ENCODE data around the gene CNBD2. TPM values are rescaled to one million over a fixed set of nuclear protein-coding genes. Genes with fewer than 3 reads are reported as not detected.
"Not testable (repeated sequence)": the region's sequence is repeated elsewhere in the genome, so short reads cannot be mapped to it uniquely, and the experiment has no call there.

CNBD2 gene
- total RNA-seq, 2 experiments from 2014 or later = 3.4 to 3.6 TPM

DNA sequence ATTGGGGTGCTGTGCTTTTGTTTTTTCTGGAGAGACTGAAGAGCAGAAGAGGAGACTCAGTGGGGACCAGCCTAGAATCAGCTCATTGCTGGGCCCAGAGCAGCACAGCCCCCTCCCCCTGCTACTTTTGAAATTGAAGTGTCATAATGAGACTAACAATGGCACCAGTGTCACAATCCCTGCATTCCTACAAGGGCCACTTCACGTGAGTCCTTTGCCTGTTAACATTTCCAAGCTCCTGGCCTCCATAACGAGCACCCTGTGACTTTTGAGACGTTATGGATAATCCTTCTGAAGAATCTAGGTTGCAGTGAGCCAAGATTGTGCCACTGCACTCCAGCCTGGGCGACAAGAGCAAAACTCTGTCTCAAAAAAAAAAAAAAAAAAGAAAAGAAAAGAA lies 41.7 kb downstream of the CNBD2 start:
- CTCF ChIA-PET = no interaction called here
- POLR2A ChIA-PET = no interaction called here

DNA sequence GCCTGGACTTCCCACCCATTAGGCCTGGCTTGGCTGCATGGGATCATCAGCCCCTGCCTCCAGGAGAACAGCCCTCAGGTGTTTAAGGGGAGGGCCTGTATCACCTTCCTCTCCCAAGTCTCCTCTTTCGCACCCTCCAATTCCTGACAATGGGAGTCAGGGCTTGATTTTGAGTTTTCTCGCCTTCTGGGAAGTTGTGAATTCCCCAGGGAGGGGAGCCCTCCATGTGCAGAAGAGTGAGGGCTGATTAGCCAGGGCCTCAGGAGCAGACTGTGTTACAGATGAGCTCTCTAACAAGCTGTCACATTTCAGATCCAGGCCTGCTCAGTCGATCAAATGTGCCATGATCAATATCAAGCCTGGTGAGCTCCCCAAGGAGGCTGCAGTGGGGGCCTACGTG lies 42.4 kb downstream of the CNBD2 start:
- ChIA-PET CTCF (interaction anchor here (0.5 kb wide), 1 partner anchor 403 kb away, joined by 4 read pairs; no protein-coding TSS in a partner anchor), POLR2A (no interaction called here)

DNA sequence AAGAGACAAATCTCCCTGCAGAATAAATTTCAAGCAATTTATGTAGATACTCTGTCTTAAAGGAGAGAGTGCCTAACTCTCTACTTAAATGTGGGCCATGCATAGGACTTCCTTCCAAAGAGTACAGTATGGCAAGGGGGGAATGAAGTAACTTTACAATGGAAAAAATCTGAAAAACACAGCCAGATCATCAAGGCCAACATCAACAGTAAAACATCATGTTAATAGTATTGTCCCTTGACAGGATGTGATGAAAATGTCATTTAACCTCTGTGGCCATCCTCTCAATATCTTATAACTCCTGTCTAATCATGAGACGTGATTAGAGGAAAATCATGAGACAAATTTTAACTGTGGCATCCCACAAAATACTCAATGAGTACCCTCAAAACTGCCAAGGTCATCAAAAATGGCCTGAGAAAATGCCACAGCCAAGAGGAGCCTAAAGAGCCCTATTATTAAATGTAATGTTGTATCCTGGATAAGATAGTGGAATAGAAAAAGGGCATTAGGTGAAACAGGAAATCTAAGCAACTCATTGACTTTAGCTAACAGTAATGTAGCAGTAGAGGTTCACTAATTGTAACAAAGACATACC lies 47.5 kb downstream of the CNBD2 start:
- POLR2A ChIA-PET = no interaction called here
- CTCF ChIA-PET = no interaction called here

DNA sequence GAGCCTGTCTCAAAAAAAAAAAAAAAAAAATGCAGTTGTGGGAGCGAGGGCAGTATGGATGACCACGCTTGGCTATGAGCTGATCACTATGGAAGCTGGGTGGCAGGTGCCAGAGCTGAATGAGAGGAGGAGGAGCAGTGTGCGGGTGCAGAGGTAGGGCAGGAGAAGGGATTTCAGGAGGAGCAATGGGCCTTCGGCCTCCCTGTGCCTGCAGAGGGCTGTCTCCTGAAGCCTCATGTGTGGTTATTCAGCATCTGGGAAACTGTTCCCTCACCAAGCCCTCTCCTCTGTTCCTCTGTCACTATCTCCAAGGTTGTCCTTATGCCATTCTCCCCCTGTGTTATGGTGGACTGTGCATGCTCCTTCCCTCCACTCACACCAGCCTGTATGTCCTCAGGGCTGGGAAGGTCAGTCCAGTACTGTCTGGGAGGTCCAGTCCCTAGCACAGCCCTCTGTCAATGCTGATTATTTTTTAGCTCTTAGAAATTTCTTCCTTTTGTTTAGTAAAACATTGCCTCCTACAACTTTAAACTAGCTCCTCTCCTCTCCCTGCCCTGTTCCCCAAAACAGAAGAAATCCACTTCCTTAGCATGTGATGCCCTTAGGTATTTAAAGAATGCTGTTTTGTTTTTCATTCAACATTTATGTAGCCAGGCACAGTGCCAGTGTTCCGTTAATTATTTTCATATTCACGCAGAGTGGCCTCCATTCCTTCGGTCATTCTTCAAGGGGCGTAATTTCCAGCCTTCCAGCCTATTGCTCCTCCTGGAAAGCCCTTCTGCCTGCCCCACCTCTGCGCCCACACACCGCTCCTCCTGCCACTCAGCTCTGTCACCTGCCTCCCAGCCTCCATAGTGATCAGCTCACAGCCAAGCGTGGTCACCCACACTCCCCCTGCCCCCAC lies 48.9 kb downstream of the CNBD2 start:
- ChIA-PET POLR2A (no interaction called here), CTCF (interaction anchor here (0.7 kb wide), 1 partner anchor 120 kb away, joined by 4 read pairs; no protein-coding TSS in a partner anchor)

DNA sequence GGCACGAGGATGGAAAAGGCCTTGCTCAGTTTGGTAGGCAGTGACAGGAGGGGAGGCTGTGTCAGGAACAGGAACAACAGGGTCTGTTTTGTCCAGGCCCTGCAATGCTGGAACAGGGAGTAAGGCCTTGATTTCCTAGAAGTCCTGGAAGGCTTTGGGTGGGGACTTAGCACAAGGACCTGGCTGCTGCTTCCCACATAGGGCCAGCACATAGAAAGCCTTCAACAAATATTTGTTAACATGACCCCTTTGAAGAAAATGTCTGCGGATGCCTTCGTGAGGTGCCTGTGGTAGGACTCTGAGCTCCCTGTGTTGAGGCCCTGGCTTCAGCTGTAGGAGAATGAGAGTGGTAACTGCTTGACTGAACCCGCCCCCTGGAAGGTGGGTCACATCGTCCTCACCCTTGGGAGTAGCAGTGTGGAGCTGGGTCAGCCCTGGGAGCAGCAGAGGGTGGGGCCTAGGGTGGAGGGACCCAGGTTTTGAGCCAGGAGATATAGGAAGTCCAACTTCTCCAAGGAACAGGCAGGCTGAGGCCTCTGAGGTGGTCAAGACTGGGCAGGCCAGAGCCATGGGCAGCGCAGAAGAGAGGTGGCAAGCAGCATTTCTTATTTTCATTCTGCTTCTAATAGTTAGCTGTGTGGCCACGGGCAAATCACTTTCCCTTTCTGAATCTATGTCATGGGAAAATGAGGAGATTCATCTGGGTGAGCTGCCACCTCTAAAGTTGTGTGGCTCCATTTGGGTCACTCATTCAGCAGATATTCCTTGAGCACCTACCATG lies 50.0 kb downstream of the CNBD2 start:
- POLR2A ChIA-PET = no interaction called here
- CTCF ChIA-PET = no interaction called here

DNA sequence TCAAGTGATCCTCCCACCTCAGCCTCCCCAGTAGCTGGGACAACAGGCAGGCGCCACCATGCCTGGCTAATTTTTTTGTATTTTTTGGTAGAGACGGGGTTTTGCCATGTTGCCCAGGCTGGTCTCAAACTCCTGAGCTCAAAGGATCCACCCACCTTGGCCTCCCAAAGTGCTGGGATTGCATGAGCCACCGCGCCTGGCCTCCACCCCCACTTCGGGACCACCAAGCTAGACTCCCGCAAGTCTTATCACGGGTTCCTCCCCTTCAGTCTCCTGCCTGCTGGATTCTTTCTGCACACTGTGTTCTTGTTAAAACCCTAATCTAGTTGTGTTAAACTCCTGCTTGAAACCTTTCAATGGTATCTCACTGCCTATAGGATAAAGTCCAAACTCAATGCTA lies 57.7 kb downstream of the CNBD2 start:
- CTCF ChIA-PET, POLR2A ChIA-PET: not testable (repeated sequence)

DNA sequence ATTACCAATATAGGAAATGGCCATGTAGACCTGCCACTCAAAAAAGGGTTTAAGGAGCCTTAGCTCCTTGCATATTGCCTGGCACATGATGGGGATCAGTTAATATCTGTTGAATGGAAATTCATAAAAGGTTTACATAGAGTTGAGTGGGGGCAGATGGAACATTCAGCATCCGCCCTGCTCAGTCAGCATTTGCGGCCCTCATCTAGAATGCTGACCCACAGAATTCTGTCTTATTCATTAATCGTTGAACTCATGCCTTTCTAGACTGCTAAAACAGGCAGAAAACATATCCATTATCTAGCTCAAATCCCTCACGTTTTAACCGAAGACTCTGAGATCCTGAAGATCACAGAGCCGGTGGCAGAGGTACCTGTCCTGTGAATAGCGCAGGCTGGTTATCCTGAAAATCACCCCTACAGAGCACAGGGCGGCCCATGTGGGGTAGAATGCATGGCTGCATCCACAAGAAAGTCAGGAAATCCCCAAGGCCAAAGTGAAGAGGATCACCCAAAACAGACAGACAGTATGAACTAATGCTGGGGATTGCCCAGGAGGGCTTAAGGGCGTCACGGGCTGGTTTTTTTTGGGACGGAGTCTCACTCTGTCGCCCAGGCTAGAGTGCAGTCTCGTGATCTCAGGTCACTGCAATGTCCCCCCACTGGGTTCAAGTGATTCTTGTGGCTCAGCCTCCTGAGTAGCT lies 59.9 kb downstream of the CNBD2 start:
- ChIA-PET POLR2A (no interaction called here), CTCF (interaction anchor here (0.6 kb wide), 1 partner anchor 76 kb away, joined by 3 read pairs; no protein-coding TSS in a partner anchor)

DNA sequence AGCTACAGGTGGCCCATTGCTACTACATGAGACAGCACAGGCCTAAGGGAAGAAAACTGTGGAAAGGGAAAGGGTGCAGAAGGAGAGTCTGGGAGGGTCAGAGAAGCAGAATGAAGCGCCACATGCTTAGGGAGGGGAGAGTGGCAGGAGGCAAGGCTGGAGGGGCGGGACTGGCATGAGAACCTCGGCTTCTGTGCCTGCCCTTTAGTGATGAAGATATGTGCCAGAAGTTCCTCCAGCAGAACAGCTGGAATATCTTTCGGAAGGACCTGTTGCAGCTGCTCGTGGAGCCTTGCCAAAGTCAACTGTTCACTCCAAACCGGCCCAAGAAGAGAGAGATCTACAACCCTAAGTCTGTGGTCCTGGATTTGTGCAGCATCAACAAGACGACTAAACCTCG lies 61.8 kb downstream of the CNBD2 start:
- ChIA-PET POLR2A (no interaction called here), CTCF (no interaction called here)

DNA sequence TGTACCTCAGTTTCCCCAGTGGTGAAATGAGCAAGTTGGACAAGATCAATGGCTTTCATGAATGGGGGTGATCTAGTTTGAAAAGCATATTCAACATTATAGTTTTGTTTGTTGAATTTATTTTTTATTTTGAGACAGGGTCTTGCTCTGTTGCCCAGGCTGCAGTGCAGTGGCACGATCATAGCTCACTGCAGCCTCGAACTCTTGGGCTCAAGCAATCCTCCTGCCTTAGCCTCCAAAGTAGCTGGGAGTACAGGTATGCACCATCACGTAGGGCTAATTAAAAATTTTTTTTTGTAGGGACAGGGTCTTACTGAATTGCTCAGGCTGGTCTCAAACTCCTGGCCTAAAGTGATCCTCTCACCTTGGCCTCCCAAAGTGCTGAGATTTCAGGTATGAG lies 63.4 kb downstream of the CNBD2 start:
- POLR2A ChIA-PET = no interaction called here
- CTCF ChIA-PET = interaction anchor here (1.5 kb wide), 1 partner anchor 39 kb away, joined by 4 read pairs; no protein-coding TSS in a partner anchor

DNA sequence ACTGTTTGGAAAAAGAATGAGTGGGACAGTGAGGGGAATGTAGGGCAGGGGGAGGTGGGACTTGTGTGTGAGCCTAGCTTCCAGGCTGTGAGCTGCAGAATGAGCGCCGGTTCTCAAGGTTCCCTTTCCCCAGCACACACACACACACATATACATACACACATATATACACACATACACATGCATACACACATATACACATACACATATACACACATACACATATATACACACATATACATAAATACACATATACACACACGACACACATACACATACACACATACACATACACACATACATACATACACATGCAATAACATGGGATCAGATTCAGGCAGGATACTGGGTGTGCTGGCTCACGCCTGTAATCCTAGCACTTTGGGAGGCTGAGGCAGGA lies 66.5 kb downstream of the CNBD2 start:
- ChIA-PET POLR2A (no interaction called here), CTCF (no interaction called here)

DNA sequence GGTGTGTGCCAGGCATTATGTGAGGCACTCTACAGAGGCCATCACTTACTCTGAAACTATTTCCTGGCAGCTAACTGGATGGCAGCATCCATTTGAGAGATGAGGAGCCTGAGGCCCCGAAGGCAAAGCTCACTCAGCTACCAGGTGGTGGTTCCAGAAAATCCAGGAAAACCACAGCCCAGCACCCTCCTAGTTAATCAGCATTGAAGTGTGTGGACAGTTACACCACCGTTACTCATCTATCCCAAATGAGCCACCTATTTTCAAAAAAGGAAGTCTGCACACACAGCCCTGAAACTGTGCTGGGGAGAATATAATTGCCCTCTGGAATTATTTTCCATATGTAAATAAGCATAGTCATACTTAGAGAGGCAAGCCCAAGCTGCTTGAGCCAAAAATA lies 67.4 kb downstream of the CNBD2 start:
- ChIA-PET POLR2A (no interaction called here), CTCF (interaction anchor here (0.7 kb wide), 1 partner anchor 1658 kb away, joined by 3 read pairs; the partner anchor contains the start of gene CTNNBL1)

DNA sequence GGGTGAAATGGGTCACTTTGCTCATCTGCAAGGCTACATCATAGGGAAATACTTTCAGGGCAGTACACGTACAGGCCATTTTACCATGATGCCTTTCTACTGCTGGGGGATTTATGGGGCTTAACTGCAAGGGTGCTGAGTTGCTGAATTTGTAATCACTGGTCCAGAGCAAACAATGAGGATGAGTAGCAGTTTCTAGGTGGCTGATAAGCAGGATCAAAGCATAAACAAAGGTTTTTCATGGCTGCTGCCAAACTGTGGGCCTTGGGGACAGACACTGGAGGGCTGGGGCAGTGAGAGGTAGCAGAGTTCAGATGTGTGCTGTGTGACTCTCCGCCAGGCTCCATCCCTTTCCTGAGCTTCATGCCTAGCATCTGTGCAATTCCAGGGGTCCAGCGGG lies 68.3 kb downstream of the CNBD2 start:
- CTCF ChIA-PET = no interaction called here
- POLR2A ChIA-PET = no interaction called here

DNA sequence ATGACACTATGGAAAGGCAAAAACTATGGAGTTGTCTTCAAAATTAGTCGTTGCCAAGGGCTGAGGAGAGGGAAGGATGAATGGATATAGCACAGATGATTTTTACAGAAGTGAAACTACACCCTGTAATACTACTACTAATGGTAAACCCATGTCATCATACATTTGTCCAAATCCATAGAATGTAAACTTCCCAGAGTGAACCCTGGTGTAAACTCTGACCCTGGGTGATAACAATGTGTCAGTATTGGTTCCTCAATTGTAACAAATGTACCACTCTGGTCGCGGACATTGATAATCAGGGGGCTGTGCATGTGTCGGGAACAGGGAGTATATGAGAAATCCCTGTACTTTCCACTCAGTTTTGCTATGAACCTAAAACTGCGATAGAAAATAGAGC lies 72.2 kb downstream of the CNBD2 start:
- POLR2A ChIA-PET = no interaction called here
- CTCF ChIA-PET = interaction anchor here (0.7 kb wide), 1 partner anchor 93 kb away, joined by 3 read pairs; no protein-coding TSS in a partner anchor

DNA sequence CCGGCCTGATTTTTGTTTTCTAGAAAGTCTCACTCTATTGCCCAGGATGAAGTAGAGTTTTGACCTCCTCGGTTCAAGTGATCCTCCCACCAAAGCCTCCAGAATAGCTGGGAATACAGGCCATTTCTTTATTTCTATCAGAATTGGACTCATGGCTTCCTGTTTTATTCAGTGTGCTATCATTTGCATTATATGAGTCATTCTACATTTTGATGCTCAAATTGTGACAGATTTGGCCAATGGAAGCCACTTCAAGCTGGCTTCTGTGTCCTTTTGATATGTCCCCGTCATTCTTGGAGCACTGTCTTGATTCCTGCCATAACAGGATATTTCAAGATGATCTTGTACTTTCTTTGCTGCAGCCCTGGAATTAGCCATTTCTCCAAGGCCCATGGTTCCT lies 75.1 kb downstream of the CNBD2 start:
- ChIA-PET POLR2A (no interaction called here), CTCF (no interaction called here)

DNA sequence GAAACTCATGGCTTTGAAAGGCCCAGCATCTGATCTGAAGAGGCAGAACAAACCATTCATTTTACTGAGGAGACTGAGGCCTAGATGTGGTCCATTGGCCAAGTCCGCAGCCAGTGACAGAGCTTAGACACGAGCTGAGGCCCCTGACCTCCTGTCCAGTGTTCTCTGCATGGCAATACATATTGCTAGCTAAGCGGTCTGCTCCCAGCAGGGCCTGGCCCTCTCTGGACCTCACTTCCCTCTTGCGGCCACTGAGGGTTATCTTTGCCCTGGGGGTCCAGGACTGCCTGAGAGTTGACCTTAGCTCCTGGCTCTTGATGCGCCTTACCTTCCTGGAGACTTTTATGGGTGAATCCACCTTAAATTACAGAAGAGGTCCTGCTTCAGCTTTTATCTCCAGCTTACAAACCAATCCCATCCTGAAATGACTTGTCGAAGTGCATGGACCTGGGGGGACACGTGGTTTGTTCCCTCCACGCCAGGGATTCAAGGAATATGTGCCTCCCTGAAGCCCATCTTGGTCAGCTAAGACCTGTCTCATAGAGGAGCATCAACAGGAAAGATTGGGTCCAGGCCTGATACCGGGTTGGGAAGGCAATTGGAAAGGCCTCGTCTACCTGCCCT lies 75.6 kb downstream of the CNBD2 start:
- ChIA-PET CTCF (no interaction called here), POLR2A (no interaction called here)

DNA sequence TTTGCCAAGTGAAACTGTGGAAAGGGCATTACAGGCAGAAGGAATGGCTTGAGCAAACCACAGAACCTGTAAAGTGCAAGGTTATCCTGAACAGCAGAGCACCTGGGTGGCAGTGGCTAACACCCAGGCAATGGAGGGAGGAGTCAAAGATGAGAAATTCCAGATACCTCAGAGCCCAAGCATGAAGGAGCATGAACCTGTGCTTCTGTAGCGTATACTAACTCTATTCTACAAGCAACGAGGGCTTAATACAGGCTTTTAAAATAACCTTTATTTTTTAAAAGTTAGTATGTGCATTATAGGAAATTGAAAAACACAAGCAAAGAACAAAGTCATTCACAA lies 77.0 kb downstream of the CNBD2 start:
- CTCF ChIA-PET = no interaction called here
- POLR2A ChIA-PET = no interaction called here

DNA sequence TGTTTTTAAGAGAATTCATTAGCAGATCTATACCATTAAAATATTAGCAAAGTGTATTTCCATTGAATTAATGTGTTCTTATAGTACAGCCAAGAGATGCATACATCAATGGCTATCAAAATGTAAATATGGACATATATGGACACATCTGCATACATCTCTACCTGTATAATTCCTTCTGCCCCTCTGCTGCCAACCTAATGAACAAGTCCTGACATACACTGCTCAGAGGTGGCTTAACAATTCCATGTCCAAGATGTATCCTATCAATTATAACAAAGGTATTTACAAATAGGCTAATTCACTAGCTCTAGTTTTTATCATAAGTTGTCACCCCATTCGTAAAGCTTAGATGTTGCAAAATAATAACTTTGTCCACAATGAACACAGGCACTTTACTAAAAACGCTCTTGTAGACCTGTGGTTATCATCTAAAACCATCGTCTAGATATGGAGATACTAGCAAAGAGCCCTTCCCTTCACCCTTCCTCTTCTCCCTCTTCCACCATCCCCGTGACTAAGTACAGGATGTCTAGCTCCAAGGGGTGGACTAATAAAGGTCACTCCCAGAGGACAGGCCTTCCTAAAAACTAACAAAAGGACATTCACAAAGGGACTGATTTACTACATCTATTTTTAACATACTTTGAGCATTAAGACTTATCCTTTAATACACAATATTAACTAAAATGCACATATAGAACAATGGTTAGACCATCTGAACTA lies 77.8 kb downstream of the CNBD2 start:
- CTCF ChIA-PET, POLR2A ChIA-PET: not testable (repeated sequence)

DNA sequence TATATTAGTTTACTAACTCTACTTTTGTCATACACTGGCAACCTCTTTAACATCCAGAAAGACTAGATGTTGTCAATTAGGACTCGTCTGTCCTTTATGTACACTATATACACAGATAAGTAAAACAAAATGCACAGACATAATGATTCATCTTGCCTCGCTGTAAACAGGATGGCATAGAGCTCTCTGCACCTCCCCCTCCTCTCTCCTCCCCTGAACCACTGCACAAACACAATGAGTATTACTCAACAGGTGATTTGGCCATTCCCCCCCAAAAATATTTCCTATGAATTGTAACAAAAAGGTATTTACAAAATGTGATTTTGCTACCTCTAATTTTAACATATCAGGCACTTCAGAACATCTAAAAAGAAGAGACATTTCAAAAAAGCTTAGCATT lies 81.0 kb downstream of the CNBD2 start:
- CTCF ChIA-PET, POLR2A ChIA-PET: not testable (repeated sequence)
